ENCODE results near the gene CCDC30.
"Not testable (repeated sequence)": the region's sequence is repeated elsewhere in the genome, so short reads cannot be mapped to it uniquely, and the experiment has no call there.

CCDC30 gene

GRCh38 chr1:42657981-42658876 lies 195.1 kb downstream of the CCDC30 start, which contains the start of gene PPIH:
PPIH (plus strand) TSS chr1:42658423; CDS start chr1:42658447, 24 bp downstream.
- peak; percentile 84 for DNase-seq (ENCODE audit: low spot score)

- no peak for DNase-seq (ENCODE audit: low spot score)
Observed at GRCh38 chr1:42658877-42659337, 195.8 kb downstream of the CCDC30 start.

- DNase-seq (ENCODE audit: low spot score): no peak
Observed at GRCh38 chr1:42660907-42661500, 197.9 kb downstream of the CCDC30 start.

GRCh38 chr1:42669936-42670335 lies 206.8 kb downstream of the CCDC30 start:
- DNase-seq (ENCODE audit: low spot score): no peak

- DNase-seq (ENCODE audit: low spot score): no peak
Observed at GRCh38 chr1:42670425-42670824, 207.3 kb downstream of the CCDC30 start.

- no peak for DNase-seq (ENCODE audit: low spot score)
Observed at GRCh38 chr1:42674214-42674613, 211.1 kb downstream of the CCDC30 start.

- DNase-seq (ENCODE audit: low spot score): no peak
Observed at GRCh38 chr1:42674682-42675081, 211.6 kb downstream of the CCDC30 start.

- DNase-seq (ENCODE audit: low spot score): no peak
Observed at GRCh38 chr1:42675467-42675866, 212.4 kb downstream of the CCDC30 start.

GRCh38 chr1:42676534-42677087 lies 213.5 kb downstream of the CCDC30 start:
- DNase-seq (ENCODE audit: low spot score): no peak

GRCh38 chr1:42679364-42679983 lies 216.4 kb downstream of the CCDC30 start:
- no peak for DNase-seq (ENCODE audit: low spot score)

- DNase-seq (ENCODE audit: low spot score): no peak
Observed at GRCh38 chr1:42680055-42680454, 217.0 kb downstream of the CCDC30 start.

- no peak for DNase-seq (ENCODE audit: low spot score)
Observed at GRCh38 chr1:42680921-42681683, 218.0 kb downstream of the CCDC30 start.

GRCh38 chr1:42681741-42682483 lies 218.8 kb downstream of the CCDC30 start, which contains the start of gene YBX1:
YBX1 (plus strand) TSS chr1:42682418; CDS start chr1:42682566, 148 bp downstream.
- DNase-seq (ENCODE audit: low spot score): peak; percentile 95

- not testable (repeated sequence) for DNase-seq (ENCODE audit: low spot score)
Observed at GRCh38 chr1:42682484-42682738, 219.3 kb downstream of the CCDC30 start.

GRCh38 chr1:42682739-42683531 lies 219.8 kb downstream of the CCDC30 start:
- DNase-seq (ENCODE audit: low spot score): no peak

- DNase-seq (ENCODE audit: low spot score): no peak
Observed at GRCh38 chr1:42684139-42684538, 221.1 kb downstream of the CCDC30 start.

- DNase-seq (ENCODE audit: low spot score): no peak
Observed at GRCh38 chr1:42686418-42686817, 223.3 kb downstream of the CCDC30 start.

GRCh38 chr1:42689912-42690311 lies 226.8 kb downstream of the CCDC30 start:
- DNase-seq (ENCODE audit: low spot score): no peak

- no peak for DNase-seq (ENCODE audit: low spot score)
Observed at GRCh38 chr1:42690477-42691156, 227.5 kb downstream of the CCDC30 start.

GRCh38 chr1:42691157-42691498 lies 228.0 kb downstream of the CCDC30 start:
- no peak for DNase-seq (ENCODE audit: low spot score)

Measured in COLO829 (cell line).